Ascending aorta (tissue), 2 donors: Measurements from ENCODE around the gene COPS9. TPM values are rescaled to one million over a fixed set of nuclear protein-coding genes. Genes with fewer than 3 reads are reported as not detected.
A peak's percentile ranks its signal among the peaks of the same experiment; 100 is the strongest.

Source experiments
- DNase-seq, 2 donors: peaks; one replicate each; pipeline ENCODE4 v3.0.0-alpha.2; 2019; ENCODE audit warnings: low spot score in 2 of 2
- H3K27ac ChIP-seq, 2 donors: fragments of 200-600 bp; sonication (generic); one replicate each; pipeline ENCODE4 v1.5.1; 2016 to 2017; ENCODE audit warnings: mild to moderate bottlenecking in 1 of 2
- H3K27me3 ChIP-seq: fragments of 200-600 bp; sonication (generic); one replicate; pipeline ENCODE4 v1.5.1; 2017
- H3K36me3 ChIP-seq, 2 donors: fragments of 200-600 bp; sonication (generic); one replicate each; pipeline ENCODE4 v1.5.1; 2016
- H3K4me1 ChIP-seq, 2 donors: fragments of 200-600 bp; sonication (generic); one replicate each; pipeline ENCODE4 v1.5.1; 2016 to 2017; ENCODE audit warnings: mild to moderate bottlenecking in 1 of 2
- H3K4me3 ChIP-seq, 2 donors: fragments of 200-600 bp; sonication (generic); one replicate each; pipeline ENCODE4 v1.5.1; 2016 to 2017; ENCODE audit warnings: mild to moderate bottlenecking in 1 of 2
- H3K9me3 ChIP-seq, 2 donors: fragments of 200-600 bp; sonication (generic); one replicate each; pipeline ENCODE4 v1.5.1; 2016
- CTCF ChIP-seq, 3 experiments: fragments of 200-600 bp in 2 of 3; fragments of 450-650 bp in 1 of 3; sonication (generic) in 2 of 3; IDR thresholded peaks; one replicate each; pipeline ENCODE4 v1.5.1; 2016 to 2019; ENCODE audit warnings: antibody characterized with exemption in 3 of 3, mild to moderate bottlenecking in 1 of 3, moderate library complexity in 1 of 3
- intact Hi-C: fragments of 100-400 bp; cut with DNase I; formaldehyde crosslinking; loops from one replicate; pipeline ENCODE4 v1.15.1; 2023
- total RNA-seq: library from RNA; depleted of rRNA; stranded (reverse); fragments of >200 nt; gene quantifications from one replicate; pipeline ENCODE4 v1.1.0, GENCODE V29; 2016

COPS9 gene
- total RNA-seq, 1 donor from 2014 or later, result 4.7 TPM

DNA sequence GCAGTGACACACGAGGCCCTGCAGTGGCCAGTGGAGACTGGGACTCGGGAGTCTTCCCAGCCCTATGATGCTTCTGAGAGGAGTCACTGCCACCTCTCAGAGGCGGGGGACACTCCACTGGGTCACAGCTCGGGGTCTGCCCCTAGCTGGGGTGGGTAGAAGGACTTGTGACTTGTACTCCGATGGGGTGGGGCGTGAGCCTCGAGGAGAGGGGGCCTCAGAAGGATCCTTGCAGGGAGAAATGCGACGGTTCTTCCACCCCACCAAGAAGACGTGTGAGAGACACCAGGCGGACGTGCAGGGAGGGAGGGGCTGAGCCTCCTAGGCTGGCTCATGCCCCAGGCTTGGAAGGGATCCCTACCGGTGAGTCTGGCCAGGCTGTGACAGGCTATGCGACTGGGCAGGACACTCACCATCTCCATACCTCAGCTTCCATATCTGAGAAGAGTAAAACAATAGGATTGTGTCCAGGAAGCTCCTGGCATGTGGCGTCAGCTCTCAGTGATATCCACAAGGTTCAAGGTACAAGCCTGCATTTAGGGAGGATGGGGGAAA lies 15.4 kb upstream of the COPS9 start:
- no peak for TF ChIP-seq CTCF (IDR thresholded peaks at IDR 0.05)
- no peak overlapping the region for H3K4me3 ChIP-seq
- intact Hi-C loops, result no loop called here
- no peaks in the 10 kb centered on the region for H3K4me1 ChIP-seq
- DNase-seq, result no peak
- no peaks in the 10 kb centered on the region for H3K9me3 ChIP-seq
- H3K36me3 ChIP-seq, result no peaks in the 10 kb centered on the region
- no peaks in the 10 kb centered on the region for H3K27me3 ChIP-seq
- H3K27ac ChIP-seq, result no peak overlapping the region

GRCh38 chr2:240149943-240150784 lies 14.1 kb upstream of the COPS9 start:
- Histone ChIP-seq H3K36me3 (no peaks in the 10 kb centered on the region), H3K4me1 (no peaks in the 10 kb centered on the region), H3K27ac (no peak overlapping the region), H3K4me3 (no peak overlapping the region), H3K27me3 (no peaks in the 10 kb centered on the region), H3K9me3 (no peaks in the 10 kb centered on the region)
- peak in 2 of 3 experiments; percentile 28 to 45 for TF ChIP-seq CTCF (IDR thresholded peaks at IDR 0.05)
- intact Hi-C loops, result no loop called here
- DNase-seq, result no peak

DNA sequence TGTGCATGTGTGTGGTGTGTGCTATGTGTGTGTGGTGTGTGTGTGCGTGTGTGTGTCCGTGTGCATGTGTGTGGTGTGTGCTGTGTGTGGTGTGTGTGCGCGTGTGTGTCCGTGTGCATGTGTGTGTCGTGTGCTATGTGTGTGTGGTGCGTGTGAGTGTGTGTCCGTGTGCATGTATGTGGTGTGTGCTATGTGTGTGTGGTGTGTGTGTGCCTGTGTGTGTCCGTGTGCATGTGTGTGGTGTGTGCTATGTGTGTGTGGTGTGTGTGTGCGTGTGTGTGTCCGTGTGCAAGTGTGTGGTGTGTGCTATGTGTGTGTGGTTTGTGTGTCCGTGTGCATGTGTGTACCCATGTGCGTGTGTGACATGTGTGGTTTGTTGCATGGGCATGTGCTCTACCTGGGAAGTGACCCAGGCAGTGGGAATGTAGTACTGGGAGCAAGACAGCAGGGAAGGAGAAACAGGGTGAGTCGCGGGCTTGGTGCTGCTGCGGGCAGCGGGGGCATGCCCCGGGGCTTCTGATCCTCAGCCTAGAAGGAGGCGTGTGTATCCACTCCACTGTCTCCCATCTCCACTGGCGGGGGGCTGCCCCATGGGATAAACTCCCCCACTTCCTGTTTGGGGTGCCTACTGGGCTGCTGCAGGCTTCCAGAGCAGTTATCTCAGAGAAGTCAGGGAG lies 11.9 kb upstream of the COPS9 start:
- H3K9me3 ChIP-seq, result no peaks in the 10 kb centered on the region
- no peak for DNase-seq
- H3K27me3 ChIP-seq, result no peaks in the 10 kb centered on the region
- H3K36me3 ChIP-seq, result no peaks in the 10 kb centered on the region
- H3K4me1 ChIP-seq, result no peaks in the 10 kb centered on the region
- H3K4me3 ChIP-seq, result no peak overlapping the region
- no peak overlapping the region for H3K27ac ChIP-seq
- intact Hi-C loops, result no loop called here
- no peak for TF ChIP-seq CTCF (IDR thresholded peaks at IDR 0.05)

- Histone ChIP-seq H3K4me3 (no peak overlapping the region), H3K36me3 (no peaks in the 10 kb centered on the region), H3K9me3 (no peaks in the 10 kb centered on the region), H3K27ac (no peak overlapping the region), H3K27me3 (no peaks in the 10 kb centered on the region), H3K4me1 (no peaks in the 10 kb centered on the region)
- intact Hi-C loops, result no loop called here
- TF ChIP-seq CTCF (IDR thresholded peaks at IDR 0.05), result no peak
- no peak for DNase-seq
These were observed 11.3 kb upstream of the COPS9 start for GRCh38 chr2:240147382-240147781.

- Histone ChIP-seq H3K27me3 (no peaks in the 10 kb centered on the region), H3K9me3 (no peaks in the 10 kb centered on the region), H3K4me3 (no peak overlapping the region), H3K36me3 (no peaks in the 10 kb centered on the region), H3K27ac (no peak overlapping the region), H3K4me1 (no peaks in the 10 kb centered on the region)
- DNase-seq, result no peak
- intact Hi-C loops, result no loop called here
- TF ChIP-seq CTCF (IDR thresholded peaks at IDR 0.05), result no peak
These were observed 10.6 kb upstream of the COPS9 start for GRCh38 chr2:240146627-240147278.
